ENCODE results near the gene SCD5.

Gene SCD5

DNA sequence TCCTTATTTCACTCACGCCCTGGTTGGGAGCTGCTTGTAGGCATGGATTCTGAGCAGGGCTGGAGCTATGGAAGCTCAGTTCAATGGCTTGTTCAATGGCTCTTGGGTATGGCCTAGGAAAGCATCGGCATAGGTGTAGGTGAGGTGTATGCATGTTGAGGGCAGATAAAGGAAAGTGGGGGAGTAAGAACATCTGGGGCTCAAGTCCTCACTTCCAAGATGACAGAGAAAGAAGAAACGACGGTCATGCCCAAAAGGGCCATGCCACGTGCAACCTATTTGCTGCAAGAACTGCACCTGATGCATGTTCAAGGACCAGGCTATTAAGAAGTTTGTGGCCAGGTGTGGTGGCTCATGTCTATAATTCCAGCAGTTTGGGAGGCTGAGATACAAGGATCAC is 23.4 kb downstream of the SCD5 start:
- Histone ChIP-seq H3K4me1 (ENCODE audit: insufficient read depth, low read length, severe bottlenecking) (peaks cover 3% of the 10 kb centered on the region), H3K9ac (ENCODE audit: low read length) (no peak overlapping the region), H3K79me2 (ENCODE audit: insufficient read depth, low read length) (no peaks in the 10 kb centered on the region), H3K36me3 (ENCODE audit: insufficient read depth, low read length) (no peaks in the 10 kb centered on the region), H3K4me3 (ENCODE audit: low read depth, low read length, poor library complexity, severe bottlenecking) (no peak overlapping the region), H2AFZ (ENCODE audit: low read length) (no peak overlapping the region), H3F3A (ENCODE audit: insufficient read depth, low read length) (no peaks in the 10 kb centered on the region), H3K27me3 (ENCODE audit: insufficient read depth, low read length) (no peaks in the 10 kb centered on the region), H3K9me2 (ENCODE audit: low read depth, low read length) (no peaks in the 10 kb centered on the region), H3K9me3 (ENCODE audit: low read length) (no peaks in the 10 kb centered on the region), H3K27ac (ENCODE audit: low read depth, low read length, poor library complexity, severe bottlenecking) (no peak overlapping the region), H4K20me1 (ENCODE audit: insufficient read depth, low read length) (no peaks in the 10 kb centered on the region), H3K4me2 (ENCODE audit: low read length) (no peak overlapping the region)
- TF ChIP-seq EZH2 (IDR thresholded peaks at IDR 0.05; ENCODE audit: borderline replicate concordance, low read length), result no peak
- TF ChIP-seq, protein P1, sequence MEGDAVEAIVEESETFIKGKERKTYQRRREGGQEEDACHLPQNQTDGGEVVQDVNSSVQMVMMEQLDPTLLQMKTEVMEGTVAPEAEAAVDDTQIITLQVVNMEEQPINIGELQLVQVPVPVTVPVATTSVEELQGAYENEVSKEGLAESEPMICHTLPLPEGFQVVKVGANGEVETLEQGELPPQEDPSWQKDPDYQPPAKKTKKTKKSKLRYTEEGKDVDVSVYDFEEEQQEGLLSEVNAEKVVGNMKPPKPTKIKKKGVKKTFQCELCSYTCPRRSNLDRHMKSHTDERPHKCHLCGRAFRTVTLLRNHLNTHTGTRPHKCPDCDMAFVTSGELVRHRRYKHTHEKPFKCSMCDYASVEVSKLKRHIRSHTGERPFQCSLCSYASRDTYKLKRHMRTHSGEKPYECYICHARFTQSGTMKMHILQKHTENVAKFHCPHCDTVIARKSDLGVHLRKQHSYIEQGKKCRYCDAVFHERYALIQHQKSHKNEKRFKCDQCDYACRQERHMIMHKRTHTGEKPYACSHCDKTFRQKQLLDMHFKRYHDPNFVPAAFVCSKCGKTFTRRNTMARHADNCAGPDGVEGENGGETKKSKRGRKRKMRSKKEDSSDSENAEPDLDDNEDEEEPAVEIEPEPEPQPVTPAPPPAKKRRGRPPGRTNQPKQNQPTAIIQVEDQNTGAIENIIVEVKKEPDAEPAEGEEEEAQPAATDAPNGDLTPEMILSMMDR (IDR thresholded peaks at IDR 0.05; ENCODE audit: low read length), result no peak

DNA sequence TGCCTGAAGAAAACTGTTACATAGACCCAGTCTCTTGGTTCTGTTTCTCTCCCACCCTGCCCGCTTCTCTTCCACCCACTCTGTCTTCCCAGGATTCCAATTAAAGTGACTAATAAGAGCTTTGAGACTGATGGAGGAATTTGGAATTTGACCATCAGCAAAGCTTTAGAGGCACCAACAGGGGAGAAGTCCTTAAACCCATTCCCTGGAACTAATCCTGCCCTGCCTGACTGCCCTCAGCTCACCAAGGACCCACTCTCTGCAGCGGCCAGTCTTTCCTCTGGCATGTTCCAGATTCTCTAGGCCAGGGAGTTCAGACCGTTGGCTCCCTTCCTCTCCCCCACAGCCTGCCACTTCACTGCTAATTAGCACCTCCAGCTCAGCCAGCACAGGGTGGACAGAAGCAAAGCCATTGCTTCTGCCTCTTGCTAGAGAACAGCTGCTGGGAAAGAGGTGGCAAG is 23.9 kb downstream of the SCD5 start:
- no peaks in the 10 kb centered on the region for H4K20me1 ChIP-seq (ENCODE audit: insufficient read depth, low read length)
- no peaks in the 10 kb centered on the region for H3K4me1 ChIP-seq (ENCODE audit: insufficient read depth, low read length, severe bottlenecking)
- no peaks in the 10 kb centered on the region for H3K36me3 ChIP-seq (ENCODE audit: insufficient read depth, low read length)
- no peak for TF ChIP-seq EZH2 (IDR thresholded peaks at IDR 0.05; ENCODE audit: borderline replicate concordance, low read length)
- TF ChIP-seq, protein P1 (IDR thresholded peaks at IDR 0.05; ENCODE audit: low read length), result no peak
- no peak overlapping the region for H3K4me3 ChIP-seq (ENCODE audit: low read depth, low read length, poor library complexity, severe bottlenecking)
- H3K4me2 ChIP-seq (ENCODE audit: low read length), result no peak overlapping the region
- no peaks in the 10 kb centered on the region for H3F3A ChIP-seq (ENCODE audit: insufficient read depth, low read length)
- H3K79me2 ChIP-seq (ENCODE audit: insufficient read depth, low read length), result no peaks in the 10 kb centered on the region
- H3K9me2 ChIP-seq (ENCODE audit: low read depth, low read length), result no peaks in the 10 kb centered on the region
- H3K9ac ChIP-seq (ENCODE audit: low read length), result no peak overlapping the region
- no peaks in the 10 kb centered on the region for H3K9me3 ChIP-seq (ENCODE audit: low read length)
- no peak overlapping the region for H2AFZ ChIP-seq (ENCODE audit: low read length)
- no peak overlapping the region for H3K27ac ChIP-seq (ENCODE audit: low read depth, low read length, poor library complexity, severe bottlenecking)
- H3K27me3 ChIP-seq (ENCODE audit: insufficient read depth, low read length), result no peaks in the 10 kb centered on the region

DNA sequence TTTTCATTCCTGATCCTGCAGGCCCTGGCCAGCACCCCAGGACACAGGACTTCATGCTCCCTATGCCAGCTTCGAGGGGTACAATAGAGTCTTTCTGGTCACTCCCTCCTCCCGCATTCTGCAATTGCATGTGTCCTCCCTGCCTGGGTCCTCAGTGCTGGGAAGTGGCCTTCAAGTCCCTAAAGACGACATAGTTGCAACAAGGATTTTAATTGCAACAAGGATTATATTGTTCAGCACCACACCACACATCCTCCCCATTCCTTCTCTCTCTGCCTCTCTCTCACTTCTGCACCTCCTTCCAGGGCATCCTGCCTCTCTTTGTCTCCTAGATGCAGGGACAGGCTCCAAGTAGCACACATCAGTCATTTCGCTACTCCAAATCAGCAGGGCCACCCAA is 25.5 kb downstream of the SCD5 start:
- Histone ChIP-seq H3K9ac (ENCODE audit: low read length) (no peak overlapping the region), H3K79me2 (ENCODE audit: insufficient read depth, low read length) (no peaks in the 10 kb centered on the region), H3F3A (ENCODE audit: insufficient read depth, low read length) (no peaks in the 10 kb centered on the region), H3K36me3 (ENCODE audit: insufficient read depth, low read length) (no peaks in the 10 kb centered on the region), H3K27ac (ENCODE audit: low read depth, low read length, poor library complexity, severe bottlenecking) (no peak overlapping the region), H3K9me2 (ENCODE audit: low read depth, low read length) (no peaks in the 10 kb centered on the region), H4K20me1 (ENCODE audit: insufficient read depth, low read length) (no peaks in the 10 kb centered on the region), H2AFZ (ENCODE audit: low read length) (no peak overlapping the region), H3K4me1 (ENCODE audit: insufficient read depth, low read length, severe bottlenecking) (no peaks in the 10 kb centered on the region), H3K27me3 (ENCODE audit: insufficient read depth, low read length) (no peaks in the 10 kb centered on the region), H3K9me3 (ENCODE audit: low read length) (no peaks in the 10 kb centered on the region), H3K4me2 (ENCODE audit: low read length) (no peak overlapping the region), H3K4me3 (ENCODE audit: low read depth, low read length, poor library complexity, severe bottlenecking) (no peak overlapping the region)
- TF ChIP-seq, protein P1 (IDR thresholded peaks at IDR 0.05; ENCODE audit: low read length), result no peak
- TF ChIP-seq EZH2 (IDR thresholded peaks at IDR 0.05; ENCODE audit: borderline replicate concordance, low read length), result no peak
